ENCODE results near the gene WDR64.

GRCh38 chr1:241658081-241658793, 6.2 kb downstream of the WDR64 start:
- TF ChIP-seq CTCF (optimal IDR thresholded peaks at IDR 0.05 in 1 of 3, IDR thresholded peaks at IDR 0.05 in 1 of 3, conservative IDR thresholded peaks at IDR 0.05 in 1 of 3; ENCODE audit: extremely low read depth in 1 of 3, insufficient read depth in 2 of 3, low read length in 3 of 3) (no peak), EZH2 (IDR thresholded peaks at IDR 0.05; ENCODE audit: low read length) (no peak)
